Transverse colon (tissue), 4 donors: ENCODE data around the gene TNS1.

Experiments
- CTCF ChIP-seq, 5 experiments: fragments of 200-600 bp in 3 of 5; fragments of 450-650 bp in 2 of 5; sonication (generic) in 3 of 5; IDR thresholded peaks; 1 replicate in 2 of 5; 2 replicates in 3 of 5; pipeline ENCODE4 v1.5.1; 2016 to 2017; ENCODE audit warnings: antibody characterized with exemption in 5 of 5, inconsistent platforms in 3 of 5, mild to moderate bottlenecking in 2 of 5, moderate library complexity in 1 of 5
- EP300 ChIP-seq: sonication (generic); formaldehyde crosslinking; IDR thresholded peaks from one replicate; pipeline ENCODE4 v1.6.1; 2017; ENCODE audit warnings: antibody characterized with exemption, low read depth
- POLR2A ChIP-seq: fragments of 450-650 bp; IDR thresholded peaks from one replicate; pipeline ENCODE4 v1.6.1; 2016; ENCODE audit warnings: antibody characterized with exemption, mild to moderate bottlenecking, moderate library complexity
- POLR2AphosphoS5 ChIP-seq, 3 donors: sonication (generic); formaldehyde crosslinking; IDR thresholded peaks; one replicate each; pipeline ENCODE4 v1.6.1; 2016; ENCODE audit warnings: antibody characterized with exemption in 3 of 3

GRCh38 chr2:217875556-217876252, 127.1 kb downstream of the TNS1 start:
- TF ChIP-seq CTCF (IDR thresholded peaks at IDR 0.05) (no peak), POLR2A (no peak), EP300 (no peak), POLR2AphosphoS5 (IDR thresholded peaks at IDR 0.05) (no peak)
